ENCODE results near the gene NCAM2.

NCAM2 gene

DNA sequence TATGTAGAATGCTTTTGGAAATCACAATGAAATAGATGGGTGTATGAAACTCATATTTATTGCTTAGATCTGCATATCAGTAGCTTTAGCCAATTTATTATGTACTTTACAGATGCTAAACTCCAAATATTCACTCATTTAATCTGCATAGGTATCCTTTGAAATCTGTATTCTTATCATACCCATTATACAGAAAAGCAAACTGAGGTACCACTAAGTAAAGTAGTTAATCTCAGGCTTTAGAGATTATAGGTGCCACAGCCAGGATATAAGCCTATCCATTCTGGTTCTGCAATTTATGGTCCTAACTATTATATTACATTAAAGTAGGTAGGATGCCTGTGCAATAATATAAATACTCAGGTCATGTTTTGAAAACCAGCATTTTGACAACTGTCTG, 369.4 kb downstream of the NCAM2 start:
- TF ChIP-seq, protein P1, sequence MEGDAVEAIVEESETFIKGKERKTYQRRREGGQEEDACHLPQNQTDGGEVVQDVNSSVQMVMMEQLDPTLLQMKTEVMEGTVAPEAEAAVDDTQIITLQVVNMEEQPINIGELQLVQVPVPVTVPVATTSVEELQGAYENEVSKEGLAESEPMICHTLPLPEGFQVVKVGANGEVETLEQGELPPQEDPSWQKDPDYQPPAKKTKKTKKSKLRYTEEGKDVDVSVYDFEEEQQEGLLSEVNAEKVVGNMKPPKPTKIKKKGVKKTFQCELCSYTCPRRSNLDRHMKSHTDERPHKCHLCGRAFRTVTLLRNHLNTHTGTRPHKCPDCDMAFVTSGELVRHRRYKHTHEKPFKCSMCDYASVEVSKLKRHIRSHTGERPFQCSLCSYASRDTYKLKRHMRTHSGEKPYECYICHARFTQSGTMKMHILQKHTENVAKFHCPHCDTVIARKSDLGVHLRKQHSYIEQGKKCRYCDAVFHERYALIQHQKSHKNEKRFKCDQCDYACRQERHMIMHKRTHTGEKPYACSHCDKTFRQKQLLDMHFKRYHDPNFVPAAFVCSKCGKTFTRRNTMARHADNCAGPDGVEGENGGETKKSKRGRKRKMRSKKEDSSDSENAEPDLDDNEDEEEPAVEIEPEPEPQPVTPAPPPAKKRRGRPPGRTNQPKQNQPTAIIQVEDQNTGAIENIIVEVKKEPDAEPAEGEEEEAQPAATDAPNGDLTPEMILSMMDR (IDR thresholded peaks at IDR 0.05; ENCODE audit: borderline replicate concordance, insufficient read depth, low read depth, low read length) = no peak
- no peak overlapping the region for H3K4me3 ChIP-seq (ENCODE audit: low read depth, low read length)

DNA sequence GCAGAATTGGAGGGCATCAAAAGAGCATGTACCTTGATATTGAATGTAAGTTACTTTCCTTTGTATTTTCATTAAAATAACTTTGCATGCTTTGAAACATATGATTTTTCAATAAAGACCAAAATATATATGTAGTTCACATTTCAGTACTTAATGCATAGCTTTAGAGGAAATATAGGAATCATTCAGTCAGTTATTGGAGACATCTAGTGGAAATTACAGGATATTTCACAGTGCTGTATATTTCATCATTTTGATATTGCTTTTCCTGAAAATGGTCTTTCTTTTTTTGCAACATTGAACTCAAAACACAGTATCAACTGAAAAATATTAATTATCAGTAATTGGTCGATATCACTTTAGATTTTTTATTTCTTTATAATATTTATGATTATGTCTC, 375.8 kb downstream of the NCAM2 start:
- no peak overlapping the region for H3K4me3 ChIP-seq (ENCODE audit: low read depth, low read length)
- TF ChIP-seq, protein P1 (IDR thresholded peaks at IDR 0.05; ENCODE audit: borderline replicate concordance, insufficient read depth, low read depth, low read length) = no peak

DNA sequence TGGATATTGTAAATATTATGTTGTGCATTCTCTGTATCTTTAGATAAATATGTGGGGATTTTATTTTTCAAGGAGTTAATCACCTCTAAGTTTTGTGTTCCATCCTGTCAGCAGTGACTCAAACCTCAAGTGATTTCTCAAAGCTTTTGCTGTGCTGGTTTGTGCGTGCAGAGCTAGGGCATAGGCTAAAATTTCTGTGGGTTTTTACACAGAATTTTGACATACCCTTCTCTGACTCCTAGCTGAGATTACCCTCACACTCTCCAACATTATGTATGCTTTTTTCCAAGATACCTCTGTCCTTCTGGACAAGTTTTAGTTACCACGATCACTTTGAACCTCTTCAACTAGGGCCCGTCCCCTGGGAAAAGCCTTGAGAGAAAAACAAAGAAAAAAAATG, 384.9 kb downstream of the NCAM2 start:
- TF ChIP-seq, protein P1 (IDR thresholded peaks at IDR 0.05; ENCODE audit: borderline replicate concordance, insufficient read depth, low read depth, low read length) = no peak
- no peak overlapping the region for H3K4me3 ChIP-seq (ENCODE audit: low read depth, low read length)

DNA sequence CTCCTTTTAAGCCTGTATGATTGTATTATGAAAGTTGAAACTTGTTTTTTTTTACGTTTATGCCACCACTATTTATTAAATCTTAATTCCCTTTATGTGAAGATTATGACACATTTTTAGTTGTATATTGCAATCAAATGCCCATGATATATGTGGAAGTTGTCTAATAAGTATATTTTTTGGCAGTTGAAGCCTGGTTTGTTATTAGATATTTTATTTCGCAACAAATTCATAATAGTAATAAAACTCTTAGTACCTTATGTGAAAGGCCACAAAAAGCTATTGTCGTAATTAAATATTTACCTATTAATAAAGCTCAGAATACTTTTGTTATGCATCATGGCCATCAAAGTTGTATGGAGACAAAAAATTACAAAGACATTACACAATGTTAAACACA, 386.8 kb downstream of the NCAM2 start:
- TF ChIP-seq, protein P1 (IDR thresholded peaks at IDR 0.05; ENCODE audit: borderline replicate concordance, insufficient read depth, low read depth, low read length) = no peak
- no peak overlapping the region for H3K4me3 ChIP-seq (ENCODE audit: low read depth, low read length)

DNA sequence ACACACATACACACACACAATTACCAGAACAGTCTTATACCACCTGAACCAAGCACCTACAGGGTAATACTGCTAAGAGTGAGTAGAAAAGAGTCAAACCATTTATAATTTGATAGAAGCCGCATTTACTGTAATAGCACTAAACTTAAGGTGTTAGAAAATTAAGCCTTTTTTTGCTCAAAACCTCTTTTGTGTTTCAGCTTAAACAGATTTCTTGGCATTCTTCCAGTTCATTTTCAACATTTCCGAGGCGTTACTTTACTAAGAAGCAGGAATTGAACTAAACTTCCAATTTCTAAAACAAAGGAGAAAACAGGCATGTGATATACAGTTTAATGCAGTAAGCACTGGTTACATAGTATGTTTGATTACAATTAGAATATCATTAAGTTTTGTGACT, 387.2 kb downstream of the NCAM2 start:
- no peak overlapping the region for H3K4me3 ChIP-seq (ENCODE audit: low read depth, low read length)
- TF ChIP-seq, protein P1 (IDR thresholded peaks at IDR 0.05; ENCODE audit: borderline replicate concordance, insufficient read depth, low read depth, low read length) = no peak

DNA sequence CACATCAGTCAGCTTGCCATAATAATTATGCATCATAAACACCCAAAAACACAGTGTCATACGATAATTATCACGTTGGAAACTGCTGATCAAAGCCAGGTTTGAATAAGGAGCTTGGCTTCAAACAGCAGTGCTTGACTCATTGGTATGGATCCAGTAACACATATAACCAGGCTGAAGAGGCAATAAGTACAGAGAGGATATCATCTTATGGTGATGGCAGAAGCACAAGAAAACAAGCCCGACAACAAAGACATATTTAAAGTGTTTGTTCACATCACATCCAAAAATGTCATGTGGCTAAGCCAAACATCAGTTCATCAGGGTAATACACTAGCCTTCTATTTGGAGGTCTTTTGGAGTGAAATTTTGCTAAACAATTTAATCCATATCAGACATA, 389.7 kb downstream of the NCAM2 start:
- H3K4me3 ChIP-seq (ENCODE audit: low read depth, low read length) = no peak overlapping the region
- TF ChIP-seq, protein P1 (IDR thresholded peaks at IDR 0.05; ENCODE audit: borderline replicate concordance, insufficient read depth, low read depth, low read length) = no peak

DNA sequence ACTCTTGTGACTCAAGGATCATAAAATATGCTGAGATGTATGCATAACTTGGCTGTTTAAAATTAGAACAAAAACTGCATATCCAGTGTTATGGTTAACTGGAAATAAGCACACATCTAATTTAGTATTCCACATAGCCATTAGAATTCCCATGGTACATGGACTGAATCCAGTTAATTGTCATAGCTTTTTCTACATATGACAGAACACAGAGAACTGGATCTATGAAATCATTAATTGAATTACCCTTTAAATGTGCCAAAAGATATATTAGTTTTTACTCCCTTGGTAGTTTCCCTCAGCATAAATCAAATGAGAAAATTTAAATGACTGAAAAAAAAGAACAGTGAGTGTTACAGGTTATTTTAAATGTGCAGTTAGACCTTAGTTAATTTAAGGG, 395.9 kb downstream of the NCAM2 start:
- TF ChIP-seq, protein P1 (IDR thresholded peaks at IDR 0.05; ENCODE audit: borderline replicate concordance, insufficient read depth, low read depth, low read length) = no peak
- no peak overlapping the region for H3K4me3 ChIP-seq (ENCODE audit: low read depth, low read length)
